ENCODE results near the gene NBEA. TPM values are rescaled to one million over a fixed set of nuclear protein-coding genes. Genes with fewer than 3 reads are reported as not detected.
A peak's percentile ranks its signal among the peaks of the same experiment; 100 is the strongest.

NBEA gene
- total and polyA plus RNA-seq, 12 donors, result 3.1 to 19.7 (median 14.2) TPM

GRCh38 chr13:35160896-35161295 is 218.8 kb downstream of the NBEA start:
- no peak overlapping the region for H3K4me3 ChIP-seq
- no peaks in the 10 kb centered on the region for H3K27me3 ChIP-seq
- no peaks in the 10 kb centered on the region for H3K9me3 ChIP-seq (replicated peaks in 1 of 3)
- DNase-seq, result no peak
- H3K4me1 ChIP-seq (replicated peaks in 1 of 2), result no peaks in the 10 kb centered on the region
- H3K36me3 ChIP-seq (replicated peaks in 1 of 2), result no peaks in the 10 kb centered on the region
- TF ChIP-seq, protein P1, sequence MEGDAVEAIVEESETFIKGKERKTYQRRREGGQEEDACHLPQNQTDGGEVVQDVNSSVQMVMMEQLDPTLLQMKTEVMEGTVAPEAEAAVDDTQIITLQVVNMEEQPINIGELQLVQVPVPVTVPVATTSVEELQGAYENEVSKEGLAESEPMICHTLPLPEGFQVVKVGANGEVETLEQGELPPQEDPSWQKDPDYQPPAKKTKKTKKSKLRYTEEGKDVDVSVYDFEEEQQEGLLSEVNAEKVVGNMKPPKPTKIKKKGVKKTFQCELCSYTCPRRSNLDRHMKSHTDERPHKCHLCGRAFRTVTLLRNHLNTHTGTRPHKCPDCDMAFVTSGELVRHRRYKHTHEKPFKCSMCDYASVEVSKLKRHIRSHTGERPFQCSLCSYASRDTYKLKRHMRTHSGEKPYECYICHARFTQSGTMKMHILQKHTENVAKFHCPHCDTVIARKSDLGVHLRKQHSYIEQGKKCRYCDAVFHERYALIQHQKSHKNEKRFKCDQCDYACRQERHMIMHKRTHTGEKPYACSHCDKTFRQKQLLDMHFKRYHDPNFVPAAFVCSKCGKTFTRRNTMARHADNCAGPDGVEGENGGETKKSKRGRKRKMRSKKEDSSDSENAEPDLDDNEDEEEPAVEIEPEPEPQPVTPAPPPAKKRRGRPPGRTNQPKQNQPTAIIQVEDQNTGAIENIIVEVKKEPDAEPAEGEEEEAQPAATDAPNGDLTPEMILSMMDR (IDR thresholded peaks at IDR 0.05), result no peak
- TF ChIP-seq POLR2A (IDR thresholded peaks at IDR 0.05), result no peak
- intact Hi-C loops (cut with DNase I), result no loop called here
- no peak overlapping the region for H3K27ac ChIP-seq
- 78 to 87% (median 80%) methylated on average over 3 of the region's 3 CpGs for WGBS, 4 donors

DNA sequence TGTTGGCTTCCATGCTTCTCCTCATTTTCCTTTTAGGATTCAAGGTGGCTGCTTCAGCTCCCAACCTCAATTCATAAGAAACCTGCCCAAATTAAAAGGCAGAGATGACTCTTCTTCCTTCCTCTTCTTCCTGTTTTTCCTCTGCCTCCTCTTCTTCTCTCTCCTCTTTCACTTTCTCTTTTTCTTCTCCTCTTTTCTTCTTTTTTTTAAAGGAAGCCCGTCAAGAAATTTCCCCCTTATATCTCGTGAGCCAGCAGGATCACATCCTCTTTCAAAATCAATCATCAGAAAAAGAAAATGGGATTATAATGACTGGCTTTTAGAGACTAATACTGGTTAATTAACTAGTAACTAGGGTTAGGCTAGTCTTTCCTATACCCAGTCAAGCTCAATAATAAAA is 220.3 kb downstream of the NBEA start:
- DNase-seq, result no peak
- intact Hi-C loops (cut with DNase I), result no loop called here
- 51 to 62% (median 51%) methylated on average over 2 of the region's 2 CpGs for WGBS, 4 donors
- Histone ChIP-seq H3K4me1 (replicated peaks in 1 of 2) (no peaks in the 10 kb centered on the region), H3K9me3 (replicated peaks in 1 of 3) (no peaks in the 10 kb centered on the region), H3K36me3 (replicated peaks in 1 of 2) (no peaks in the 10 kb centered on the region), H3K27ac (no peak overlapping the region), H3K4me3 (no peak overlapping the region), H3K27me3 (no peaks in the 10 kb centered on the region)
- TF ChIP-seq, protein P1 (IDR thresholded peaks at IDR 0.05), result no peak
- TF ChIP-seq POLR2A (IDR thresholded peaks at IDR 0.05), result no peak

GRCh38 chr13:35163674-35164073 is 221.6 kb downstream of the NBEA start:
- no peak for DNase-seq
- Histone ChIP-seq H3K27ac (no peak overlapping the region), H3K36me3 (replicated peaks in 1 of 2) (no peaks in the 10 kb centered on the region), H3K9me3 (replicated peaks in 1 of 3) (no peaks in the 10 kb centered on the region), H3K4me3 (no peak overlapping the region), H3K4me1 (replicated peaks in 1 of 2) (peaks cover 0 to 7% of the 10 kb centered on the region in 2 donors), H3K27me3 (no peaks in the 10 kb centered on the region)
- TF ChIP-seq, protein P1 (IDR thresholded peaks at IDR 0.05), result no peak
- no peak for TF ChIP-seq POLR2A (IDR thresholded peaks at IDR 0.05)
- WGBS, 4 donors, result 97 to 99% (median 98%) methylated on average over 1 of the region's 1 CpG
- intact Hi-C loops (cut with DNase I), result no loop called here

- intact Hi-C loops (cut with DNase I), result no loop called here
- DNase-seq, result no peak
- Histone ChIP-seq H3K9me3 (replicated peaks in 1 of 3) (peaks cover 0 to 2% (median 0%) of the 10 kb centered on the region in 3 donors), H3K36me3 (replicated peaks in 1 of 2) (no peaks in the 10 kb centered on the region), H3K4me1 (replicated peaks in 1 of 2) (peaks cover 0 to 7% of the 10 kb centered on the region in 2 donors), H3K4me3 (no peak overlapping the region), H3K27ac (no peak overlapping the region), H3K27me3 (no peaks in the 10 kb centered on the region)
- TF ChIP-seq, protein P1 (IDR thresholded peaks at IDR 0.05), result peak; percentile 63 to 80 (median 66)
- no peak for TF ChIP-seq POLR2A (IDR thresholded peaks at IDR 0.05)
These were observed 222.4 kb downstream of the NBEA start for GRCh38 chr13:35164324-35164932.
